Medulla oblongata (tissue), 1 donor: ENCODE measurements around the gene ITGA7.
A peak's percentile ranks its signal among the peaks of the same experiment; 100 is the strongest.
"Not testable (repeated sequence)": the region's sequence is repeated elsewhere in the genome, so short reads cannot be mapped to it uniquely, and the experiment has no call there.

Experiments
- DNase-seq: peaks from one replicate; pipeline ENCODE4 v3.0.0-alpha.2; 2015; ENCODE audit errors: extremely low spot score

The ITGA7 gene

GRCh38 chr12:55681142-55682077, 26.3 kb downstream of the ITGA7 start:
- peak; percentile 47 for DNase-seq

DNA sequence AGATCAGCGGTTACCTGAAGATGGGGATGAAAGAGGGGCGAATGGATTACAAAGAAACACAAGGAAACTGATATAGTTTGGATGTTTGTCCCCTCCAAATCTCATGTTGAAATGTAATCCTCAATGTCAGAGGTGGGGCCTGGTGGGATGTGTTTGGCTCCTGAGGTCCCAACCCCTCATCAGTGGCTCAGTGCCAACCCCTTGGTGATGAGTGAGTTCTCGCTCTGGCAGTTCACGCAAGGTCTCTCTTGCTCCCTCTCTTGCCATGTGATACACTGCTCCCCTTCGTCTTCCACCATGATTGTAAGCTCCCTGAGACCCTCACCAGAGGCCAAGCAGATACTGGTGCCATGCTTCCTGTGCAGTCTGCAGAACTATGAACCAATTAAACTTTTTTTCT, 28.0 kb downstream of the ITGA7 start:
- no peak for DNase-seq

- DNase-seq: peak; percentile 35
Observed at GRCh38 chr12:55676707-55677106, 31.0 kb downstream of the ITGA7 start.

GRCh38 chr12:55675666-55676065, 32.0 kb downstream of the ITGA7 start:
- DNase-seq: no peak

DNA sequence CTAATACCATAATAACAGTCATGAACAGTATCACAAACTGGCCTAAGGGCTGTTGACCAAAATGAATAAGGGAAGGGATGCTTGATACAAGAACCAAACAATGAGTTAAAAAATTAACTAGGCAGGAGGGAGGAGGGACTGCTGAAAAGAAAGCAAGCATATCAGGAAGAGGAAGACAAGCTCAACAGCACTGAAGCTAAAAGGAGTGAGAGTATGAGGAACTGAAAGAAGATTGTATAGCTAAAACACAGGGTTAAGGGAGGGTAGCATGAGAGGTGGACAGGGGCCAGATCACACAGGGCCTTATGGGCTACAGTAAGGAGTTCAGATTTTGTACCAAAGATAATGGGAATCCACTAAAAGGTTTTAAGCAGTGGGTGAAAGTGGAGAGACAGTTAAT, 34.1 kb downstream of the ITGA7 start:
- peak; percentile 67 for DNase-seq

- no peak for DNase-seq
Observed at GRCh38 chr12:55671746-55672145, 36.0 kb downstream of the ITGA7 start.

GRCh38 chr12:55670276-55670675, 37.4 kb downstream of the ITGA7 start:
- DNase-seq: no peak

DNA sequence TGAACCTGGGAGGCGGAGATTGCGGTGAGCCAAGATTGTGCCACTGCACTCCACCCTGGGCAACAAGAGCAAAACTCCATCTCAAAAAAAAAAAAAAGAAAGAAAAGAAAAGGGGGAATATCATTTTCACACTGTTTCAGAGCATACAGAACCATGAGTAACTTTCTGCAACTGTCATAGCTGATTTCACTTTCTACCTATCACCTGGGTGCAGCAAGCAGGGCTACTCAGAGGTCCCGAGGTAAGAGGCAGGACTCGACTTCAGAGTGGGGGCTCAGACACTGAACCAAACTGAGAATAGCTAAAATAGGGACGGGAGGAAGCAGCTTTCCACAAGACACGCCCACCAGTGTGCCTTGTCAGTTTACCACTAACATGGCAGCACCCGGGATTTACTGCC, 41.2 kb downstream of the ITGA7 start:
- no peak for DNase-seq

DNA sequence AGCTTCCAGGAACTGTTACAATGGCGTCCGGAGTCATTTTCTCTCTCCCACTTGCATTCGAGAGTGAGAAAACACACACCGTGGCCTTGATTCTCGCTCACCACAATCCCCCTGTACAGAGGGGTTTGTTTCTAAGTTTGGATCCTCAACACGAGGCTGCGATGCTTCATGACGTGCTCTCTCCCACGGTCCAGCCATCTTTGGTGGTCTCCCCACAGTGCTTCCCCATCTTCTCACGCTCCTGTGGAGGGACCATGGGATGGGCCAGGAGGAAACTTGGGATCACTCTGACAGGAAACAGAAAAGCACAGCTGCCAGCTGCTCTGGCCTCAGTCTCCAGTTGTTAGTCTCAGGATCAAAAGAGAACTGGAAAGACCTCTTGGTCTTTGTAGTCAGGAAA, 42.9 kb downstream of the ITGA7 start:
- DNase-seq: no peak

DNA sequence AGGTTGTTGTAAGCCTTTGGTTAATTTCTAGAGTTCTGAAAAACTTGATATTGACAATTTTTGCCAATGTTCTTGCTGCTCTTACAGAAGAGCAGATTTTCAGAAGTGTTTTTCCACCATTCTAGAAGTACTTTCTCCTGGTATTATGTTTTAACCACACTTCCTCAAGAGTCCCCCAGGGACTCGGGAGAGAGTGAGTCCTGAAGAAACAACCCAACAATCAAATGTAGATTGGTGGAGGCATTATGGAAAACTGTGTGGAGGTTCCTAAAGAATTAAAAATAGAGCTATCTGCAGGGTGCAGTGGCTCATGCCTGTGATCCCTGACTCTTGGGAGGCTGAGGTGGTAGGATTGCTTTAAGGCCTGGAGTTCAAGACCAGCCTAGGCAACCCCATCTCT, 44.3 kb downstream of the ITGA7 start:
- no peak for DNase-seq

DNA sequence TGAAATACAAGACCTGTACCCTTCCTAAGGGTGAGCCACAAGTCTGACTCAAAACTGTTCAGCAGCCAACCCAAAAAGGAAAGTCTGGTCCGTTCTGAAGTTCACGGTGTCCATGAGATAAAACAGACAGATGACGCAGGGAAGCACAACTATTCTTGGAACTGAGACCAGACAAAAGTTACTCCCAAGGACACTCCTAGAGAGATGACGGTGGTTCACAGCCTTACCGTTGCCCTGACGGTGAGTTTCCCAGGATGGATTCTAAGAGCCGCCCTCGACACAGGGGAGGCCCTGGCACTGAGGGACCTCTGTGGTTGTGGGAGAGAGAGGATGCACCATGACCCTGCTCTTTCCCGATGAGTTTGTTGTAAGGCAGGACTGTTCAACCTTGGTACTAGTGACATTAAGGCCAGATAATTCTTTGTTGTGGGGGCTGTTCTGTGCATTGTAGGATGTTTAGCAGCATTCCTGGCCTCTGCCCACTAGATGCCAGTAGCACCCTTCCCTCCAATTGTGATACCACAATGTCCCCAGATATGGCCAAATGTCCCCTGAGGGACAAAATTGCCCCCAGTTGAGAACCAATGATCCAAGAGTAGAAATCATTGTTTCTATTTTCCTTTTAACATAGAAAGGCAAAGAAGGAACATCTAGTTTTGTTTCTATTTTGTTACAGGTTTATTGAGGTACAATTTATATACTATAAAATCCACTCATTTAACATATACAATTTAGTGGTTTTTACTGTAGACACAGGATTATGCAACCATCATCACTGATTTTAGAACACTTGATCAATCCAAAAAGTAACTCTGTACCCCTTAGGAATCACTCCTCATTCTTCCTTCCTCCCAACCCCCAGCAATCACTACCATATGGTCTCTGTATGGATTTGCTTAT, 48.0 kb downstream of the ITGA7 start:
- DNase-seq: peak; percentile 54

DNA sequence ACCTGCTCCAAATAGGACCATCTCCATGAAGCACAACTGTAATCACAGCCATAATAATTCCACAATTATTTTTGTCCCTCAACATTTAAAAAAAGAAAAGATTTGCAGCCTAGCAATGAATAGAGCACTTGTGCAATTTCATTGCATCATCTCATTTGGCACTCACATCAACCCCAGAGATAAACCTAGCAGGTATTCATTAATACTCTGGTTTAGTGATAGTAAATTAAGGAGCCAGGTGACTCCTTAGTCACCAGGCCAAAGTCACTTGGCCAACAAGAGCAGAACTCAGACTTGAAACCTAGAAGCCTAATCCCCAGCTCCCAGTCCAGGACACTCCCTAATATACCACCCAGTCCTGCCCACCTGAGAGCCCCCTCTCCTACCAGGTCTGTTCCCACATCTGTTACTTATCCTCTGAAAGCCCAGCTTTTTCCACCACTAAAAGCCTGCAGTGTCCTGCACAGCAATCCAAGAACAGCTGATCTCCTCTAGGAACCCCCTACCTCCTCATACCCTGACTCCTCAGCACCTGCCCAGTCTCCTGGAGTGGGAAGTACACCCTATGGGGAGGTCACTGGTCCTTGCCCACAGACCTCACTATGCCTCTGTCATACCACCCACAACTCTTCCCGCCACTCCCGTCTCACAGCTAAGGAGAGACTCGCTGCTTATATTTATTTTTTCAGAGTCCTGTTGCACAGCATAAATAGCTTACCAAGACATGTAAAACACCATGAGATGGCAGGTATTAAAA, 48.9 kb downstream of the ITGA7 start:
- DNase-seq: no peak

DNA sequence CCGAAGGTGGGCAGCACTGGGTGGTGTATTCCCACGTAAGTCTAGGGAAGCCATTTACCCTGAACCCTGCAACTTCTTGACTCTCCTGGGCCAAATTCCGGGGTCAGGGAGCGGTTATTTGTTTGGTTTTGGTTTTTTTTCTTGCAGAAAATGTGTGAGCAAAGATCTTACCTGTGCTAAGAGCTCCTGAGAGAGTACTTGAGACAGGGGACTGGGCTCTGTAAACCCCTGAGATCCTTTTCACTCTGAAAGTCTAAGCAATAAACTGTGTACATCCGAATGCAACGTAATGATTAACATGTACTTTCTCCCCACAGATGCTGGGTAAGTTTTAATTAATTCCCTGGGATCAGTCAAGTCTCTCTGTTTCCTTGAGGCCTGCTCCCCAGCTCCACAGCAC, 49.5 kb downstream of the ITGA7 start:
- DNase-seq: no peak

GRCh38 chr12:55657212-55657611, 50.5 kb downstream of the ITGA7 start:
- DNase-seq: no peak

DNA sequence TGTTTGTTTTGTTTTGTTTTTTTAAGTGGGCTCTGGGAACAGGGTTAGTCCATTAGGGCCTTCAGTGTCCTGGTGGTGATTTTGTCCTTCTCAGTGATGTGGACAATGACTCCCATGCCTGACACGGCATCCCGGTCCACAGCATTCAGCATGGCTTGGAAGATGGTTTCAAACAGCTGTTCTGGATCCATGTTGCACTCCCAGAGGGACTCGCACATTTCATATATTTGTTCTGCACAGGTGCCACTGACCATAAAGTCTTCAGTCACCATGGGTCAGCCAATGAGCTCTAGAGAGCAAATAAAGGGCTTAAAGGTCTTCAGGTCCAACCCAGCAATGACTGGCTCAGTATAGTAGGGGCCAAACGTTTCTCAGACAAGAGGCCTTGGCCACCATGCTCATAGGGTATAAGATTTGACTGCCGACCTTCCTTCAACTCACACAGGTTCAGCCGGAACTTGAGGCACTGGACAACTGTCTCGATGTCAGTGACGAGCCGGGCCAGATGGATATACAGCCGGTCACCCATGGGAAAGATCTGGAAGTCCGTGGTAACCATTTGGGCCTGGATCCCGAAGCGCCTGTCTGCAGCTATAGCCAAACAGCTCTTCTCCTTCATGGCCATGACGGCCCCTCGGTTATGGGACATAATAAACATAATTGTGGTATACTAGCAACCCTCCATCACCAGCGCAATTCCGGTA, 53.0 kb downstream of the ITGA7 start:
- DNase-seq: no peak

- no peak for DNase-seq
Observed at GRCh38 chr12:55653031-55653430, 54.7 kb downstream of the ITGA7 start.

GRCh38 chr12:55652352-55652751, 55.4 kb downstream of the ITGA7 start:
- no peak for DNase-seq

DNA sequence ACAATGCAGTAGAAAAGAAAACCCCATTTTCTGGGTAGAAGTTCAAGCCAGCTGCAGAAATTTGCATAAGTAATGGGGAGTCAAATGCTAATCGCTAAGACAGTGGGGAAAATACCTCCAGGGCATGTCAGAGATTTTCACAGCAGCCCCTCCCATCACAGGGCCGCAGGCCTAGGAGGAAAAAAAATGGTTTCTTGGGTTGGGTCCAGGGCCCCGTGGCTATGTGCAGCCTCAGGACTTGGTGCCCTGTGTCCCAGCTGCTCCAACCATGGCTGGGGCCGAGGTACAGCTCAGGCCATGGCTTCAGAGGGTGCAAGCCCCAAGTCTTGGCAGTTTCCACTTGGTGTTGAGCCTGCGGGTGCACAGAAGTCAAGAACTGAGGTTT, 56.4 kb downstream of the ITGA7 start:
- no peak for DNase-seq

DNA sequence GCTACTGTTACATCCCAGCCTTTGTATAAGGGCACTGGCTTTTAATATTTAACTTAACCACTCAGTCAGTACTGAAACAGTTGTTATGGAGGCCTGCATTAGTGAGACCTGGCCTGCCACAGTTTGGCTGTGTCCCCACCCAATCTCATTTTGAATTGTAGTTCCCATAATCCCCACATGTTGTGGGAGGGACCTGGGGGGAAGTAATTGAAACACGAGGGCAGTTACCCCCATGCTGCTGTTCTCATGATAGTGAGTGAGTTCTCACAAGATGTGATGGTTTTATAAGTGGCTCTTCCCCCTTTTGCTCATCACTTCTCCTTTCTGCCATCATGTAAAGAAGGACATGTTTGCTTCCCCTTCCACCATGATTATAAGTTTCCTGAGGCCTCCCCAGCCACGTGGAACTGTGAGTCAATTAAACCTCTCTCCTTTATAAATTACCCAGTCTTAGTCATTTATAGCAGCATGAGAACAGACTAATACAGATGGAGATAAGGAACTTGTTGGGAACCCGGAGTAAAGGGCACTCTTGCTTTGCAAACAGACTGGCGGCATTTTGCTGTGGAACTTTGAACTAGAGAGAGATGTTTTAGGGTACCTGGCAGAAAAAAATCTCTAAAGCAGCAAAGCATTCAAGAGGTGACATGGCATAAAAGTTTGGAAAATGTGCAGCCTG, 56.9 kb downstream of the ITGA7 start:
- DNase-seq: not testable (repeated sequence)

DNA sequence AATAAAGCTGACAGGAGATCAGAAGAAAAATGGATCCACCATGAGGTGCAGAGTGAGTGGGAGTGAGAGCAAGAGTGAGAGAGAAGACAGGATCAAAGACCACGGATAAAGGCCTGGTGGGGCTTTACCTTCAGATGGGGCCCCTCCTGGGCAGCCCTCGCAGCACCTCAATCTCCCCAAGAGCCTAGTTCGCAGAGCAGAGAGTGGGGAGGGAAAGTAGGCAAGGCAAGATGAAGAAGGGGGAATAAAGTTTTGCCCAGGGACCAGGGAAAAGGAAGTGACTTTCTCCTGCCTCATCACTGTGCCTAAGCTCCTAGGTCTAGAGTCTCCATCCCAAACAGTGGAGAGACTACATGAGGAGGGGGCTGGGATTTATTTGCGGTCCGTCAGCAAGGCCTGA, 60.7 kb downstream of the ITGA7 start:
- no peak for DNase-seq

GRCh38 chr12:55644591-55644990, 63.1 kb downstream of the ITGA7 start:
- DNase-seq: no peak
